ENCODE measurements around the gene ZMPSTE24.

DNA sequence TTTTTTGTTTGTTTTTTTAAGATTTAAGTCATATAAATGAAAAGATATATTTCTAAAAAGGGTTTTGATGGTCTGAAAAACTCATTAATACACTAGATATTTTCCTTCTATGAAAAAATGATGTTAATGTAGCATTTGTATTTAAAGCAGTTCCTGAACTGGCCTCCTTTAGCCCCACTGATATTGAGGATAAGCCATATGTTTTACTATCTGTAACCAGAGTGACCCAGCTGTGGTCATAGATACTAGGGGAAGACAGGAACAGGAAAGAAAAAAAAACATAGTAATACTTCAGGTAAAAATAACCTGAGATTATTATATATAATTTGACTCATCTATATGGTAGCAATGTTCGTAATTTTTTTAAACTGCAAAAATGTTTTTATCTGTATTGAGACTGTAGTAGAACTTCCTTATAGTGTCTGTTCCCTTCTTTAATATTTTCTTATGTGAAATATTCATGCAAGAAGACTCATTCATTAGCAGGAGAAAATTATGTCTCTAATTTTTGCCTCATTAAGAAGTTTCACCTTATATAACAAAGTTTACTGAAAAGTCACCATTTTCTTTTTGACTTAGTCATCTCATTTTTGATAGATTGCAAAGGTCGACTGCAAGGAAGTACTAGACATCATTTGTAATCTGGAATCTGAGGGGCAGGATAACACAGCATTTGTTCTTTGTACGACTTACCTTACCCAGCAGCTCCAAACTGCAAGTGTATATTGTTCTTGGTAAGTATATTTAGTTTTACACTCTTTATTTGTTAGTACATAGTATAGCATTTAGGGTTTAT, 35.9 kb upstream of the ZMPSTE24 start:
- TF ChIP-seq, protein P1, sequence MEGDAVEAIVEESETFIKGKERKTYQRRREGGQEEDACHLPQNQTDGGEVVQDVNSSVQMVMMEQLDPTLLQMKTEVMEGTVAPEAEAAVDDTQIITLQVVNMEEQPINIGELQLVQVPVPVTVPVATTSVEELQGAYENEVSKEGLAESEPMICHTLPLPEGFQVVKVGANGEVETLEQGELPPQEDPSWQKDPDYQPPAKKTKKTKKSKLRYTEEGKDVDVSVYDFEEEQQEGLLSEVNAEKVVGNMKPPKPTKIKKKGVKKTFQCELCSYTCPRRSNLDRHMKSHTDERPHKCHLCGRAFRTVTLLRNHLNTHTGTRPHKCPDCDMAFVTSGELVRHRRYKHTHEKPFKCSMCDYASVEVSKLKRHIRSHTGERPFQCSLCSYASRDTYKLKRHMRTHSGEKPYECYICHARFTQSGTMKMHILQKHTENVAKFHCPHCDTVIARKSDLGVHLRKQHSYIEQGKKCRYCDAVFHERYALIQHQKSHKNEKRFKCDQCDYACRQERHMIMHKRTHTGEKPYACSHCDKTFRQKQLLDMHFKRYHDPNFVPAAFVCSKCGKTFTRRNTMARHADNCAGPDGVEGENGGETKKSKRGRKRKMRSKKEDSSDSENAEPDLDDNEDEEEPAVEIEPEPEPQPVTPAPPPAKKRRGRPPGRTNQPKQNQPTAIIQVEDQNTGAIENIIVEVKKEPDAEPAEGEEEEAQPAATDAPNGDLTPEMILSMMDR (conservative IDR thresholded peaks at IDR 0.05 in 1 of 2, IDR thresholded peaks at IDR 0.05 in 1 of 2; ENCODE audit: low read depth in 1 of 2, low read length in 2 of 2): no peak
- TF ChIP-seq EZH2 (IDR thresholded peaks at IDR 0.05; ENCODE audit: low read length, missing control alignments): no peak
